ENCODE measurements around the gene PCMTD2. TPM values are rescaled to one million over a fixed set of nuclear protein-coding genes. Genes with fewer than 3 reads are reported as not detected.

Gene PCMTD2
- total and polyA plus RNA-seq, 8 donors = 11.8 to 36.8 (median 24.0) TPM

DNA sequence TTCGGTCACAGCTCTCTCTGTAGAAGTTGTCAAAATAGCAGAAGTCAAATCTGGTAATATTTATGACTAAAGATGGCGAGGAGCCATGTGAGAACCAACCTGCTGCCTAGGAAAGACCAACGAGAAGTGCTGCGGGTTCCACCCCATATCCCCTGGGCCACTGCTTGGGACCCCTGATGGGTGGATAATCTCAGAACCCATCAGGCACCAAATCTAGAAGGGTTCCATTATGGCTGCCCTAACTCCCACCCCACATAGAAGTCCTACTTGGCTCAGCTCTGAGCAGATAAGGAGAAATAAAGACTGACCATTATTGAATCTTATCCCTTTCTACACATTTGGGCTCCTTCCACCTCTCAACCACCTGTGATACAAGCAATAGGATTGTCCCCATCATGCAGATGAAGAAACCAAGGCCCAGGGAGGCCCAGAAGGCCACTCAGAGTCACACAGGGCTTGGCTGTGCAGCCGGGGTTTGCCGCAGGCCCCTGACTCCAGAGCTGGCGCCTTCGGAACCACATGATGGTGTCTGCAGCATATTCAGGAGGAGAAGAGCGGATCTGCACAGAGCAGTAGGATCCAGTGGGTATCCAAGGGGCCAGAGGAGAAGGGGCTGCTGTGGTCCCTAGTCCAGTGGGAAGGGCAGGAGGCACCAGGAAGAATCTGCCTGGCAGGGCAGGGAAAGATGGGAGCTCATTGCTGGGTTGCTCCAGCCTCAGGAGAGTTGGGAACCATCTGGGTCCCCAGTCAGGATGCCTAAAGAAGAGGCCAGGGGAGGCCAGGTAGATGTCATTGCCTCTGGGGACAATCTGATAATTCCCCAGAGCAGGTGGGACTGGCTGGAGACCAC is 9.6 kb upstream of the PCMTD2 start:
- Histone ChIP-seq H3K4me1 (no peaks in the 10 kb centered on the region), H3K36me3 (no peaks in the 10 kb centered on the region), H3K4me3 (no peak overlapping the region), H3K27me3 (no peaks in the 10 kb centered on the region), H3K9me3 (no peaks in the 10 kb centered on the region), H3K27ac (no peak overlapping the region)
- DNase-seq (no peak), ATAC-seq (no peak), FAIRE-seq (no peak)
- 73 to 83% methylated on average over 9 of the region's 9 CpGs for WGBS, 2 donors
- intact Hi-C loops (cut with DNase I) = no loop called here
- TF ChIP-seq, protein P1, sequence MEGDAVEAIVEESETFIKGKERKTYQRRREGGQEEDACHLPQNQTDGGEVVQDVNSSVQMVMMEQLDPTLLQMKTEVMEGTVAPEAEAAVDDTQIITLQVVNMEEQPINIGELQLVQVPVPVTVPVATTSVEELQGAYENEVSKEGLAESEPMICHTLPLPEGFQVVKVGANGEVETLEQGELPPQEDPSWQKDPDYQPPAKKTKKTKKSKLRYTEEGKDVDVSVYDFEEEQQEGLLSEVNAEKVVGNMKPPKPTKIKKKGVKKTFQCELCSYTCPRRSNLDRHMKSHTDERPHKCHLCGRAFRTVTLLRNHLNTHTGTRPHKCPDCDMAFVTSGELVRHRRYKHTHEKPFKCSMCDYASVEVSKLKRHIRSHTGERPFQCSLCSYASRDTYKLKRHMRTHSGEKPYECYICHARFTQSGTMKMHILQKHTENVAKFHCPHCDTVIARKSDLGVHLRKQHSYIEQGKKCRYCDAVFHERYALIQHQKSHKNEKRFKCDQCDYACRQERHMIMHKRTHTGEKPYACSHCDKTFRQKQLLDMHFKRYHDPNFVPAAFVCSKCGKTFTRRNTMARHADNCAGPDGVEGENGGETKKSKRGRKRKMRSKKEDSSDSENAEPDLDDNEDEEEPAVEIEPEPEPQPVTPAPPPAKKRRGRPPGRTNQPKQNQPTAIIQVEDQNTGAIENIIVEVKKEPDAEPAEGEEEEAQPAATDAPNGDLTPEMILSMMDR (IDR thresholded peaks at IDR 0.05) = no peak

- H3K9me3 ChIP-seq = no peaks in the 10 kb centered on the region
- H3K36me3 ChIP-seq = no peaks in the 10 kb centered on the region
- ATAC-seq = no peak
- no peaks in the 10 kb centered on the region for H3K4me1 ChIP-seq
- no peak for FAIRE-seq
- peak in 3 of 6 donors; percentile 7 to 57 (median 44) for DNase-seq
- TF ChIP-seq, protein P1 (IDR thresholded peaks at IDR 0.05) = no peak
- no peaks in the 10 kb centered on the region for H3K27me3 ChIP-seq
- H3K4me3 ChIP-seq = no peak overlapping the region
- 67 to 68% methylated on average over 10 of the region's 10 CpGs for WGBS, 2 donors
- intact Hi-C loops (cut with DNase I) = no loop called here
- no peak overlapping the region for H3K27ac ChIP-seq
Observed at GRCh38 chr20:64246616-64247306, 8.8 kb upstream of the PCMTD2 start.

GRCh38 chr20:64247307-64247618 is 8.3 kb upstream of the PCMTD2 start:
- Histone ChIP-seq H3K4me3 (no peak overlapping the region), H3K27ac (no peak overlapping the region), H3K9me3 (no peaks in the 10 kb centered on the region), H3K36me3 (no peaks in the 10 kb centered on the region), H3K27me3 (no peaks in the 10 kb centered on the region), H3K4me1 (no peaks in the 10 kb centered on the region)
- 56 to 65% methylated on average over 9 of the region's 9 CpGs for WGBS, 2 donors
- no peak for FAIRE-seq
- intact Hi-C loops (cut with DNase I) = no loop called here
- TF ChIP-seq, protein P1 (IDR thresholded peaks at IDR 0.05) = no peak
- no peak for ATAC-seq
- DNase-seq = peak in 1 of 6 donors; percentile 35

GRCh38 chr20:64247970-64248841 is 7.3 kb upstream of the PCMTD2 start:
- ATAC-seq (no peak), FAIRE-seq (no peak), DNase-seq (peak in 2 of 6 donors; percentile 30 to 39)
- Histone ChIP-seq H3K36me3 (no peaks in the 10 kb centered on the region), H3K4me3 (no peak overlapping the region), H3K27me3 (no peaks in the 10 kb centered on the region), H3K9me3 (no peaks in the 10 kb centered on the region), H3K27ac (no peak overlapping the region), H3K4me1 (no peaks in the 10 kb centered on the region)
- TF ChIP-seq, protein P1 (IDR thresholded peaks at IDR 0.05) = no peak
- WGBS, 2 donors = 55 to 72% methylated on average over 33 of the region's 33 CpGs
- intact Hi-C loops (cut with DNase I) = no loop called here

Measured in pancreas (tissue), 10 donors.